ENCODE data around the gene BTBD16. TPM values are rescaled to one million over a fixed set of nuclear protein-coding genes. Genes with fewer than 3 reads are reported as not detected.

BTBD16 gene
- polyA plus RNA-seq, 1 donor: 0.79 TPM

- DNase-seq: no peak
- Histone ChIP-seq H3K27me3 (ENCODE audit: control insufficient read depth, insufficient read depth, low read length) (no peaks in the 10 kb centered on the region), H3K9me3 (ENCODE audit: control insufficient read depth, low read depth, low read length) (peaks cover 3% of the 10 kb centered on the region), H3K4me3 (ENCODE audit: low read length) (no peak overlapping the region), H3K27ac (ENCODE audit: low read length) (no peak overlapping the region), H3K36me3 (ENCODE audit: control insufficient read depth, insufficient read depth, low read length) (no peaks in the 10 kb centered on the region), H3K4me1 (ENCODE audit: control insufficient read depth, insufficient read depth, low read length) (peaks cover 32% of the 10 kb centered on the region)
- 100% methylated on average over 1 of the region's 8 CpGs for WGBS (ENCODE audit: insufficient coverage, low lambda C conversion rate)
Observed at GRCh38 chr10:122343936-122344335, 72.8 kb downstream of the BTBD16 start.

- Histone ChIP-seq H3K4me3 (ENCODE audit: low read length) (no peak overlapping the region), H3K27ac (ENCODE audit: low read length) (peak overlapping the region; percentile 94), H3K36me3 (ENCODE audit: control insufficient read depth, insufficient read depth, low read length) (no peaks in the 10 kb centered on the region), H3K27me3 (ENCODE audit: control insufficient read depth, insufficient read depth, low read length) (no peaks in the 10 kb centered on the region), H3K4me1 (ENCODE audit: control insufficient read depth, insufficient read depth, low read length) (peaks cover 40% of the 10 kb centered on the region), H3K9me3 (ENCODE audit: control insufficient read depth, low read depth, low read length) (peaks cover 3% of the 10 kb centered on the region)
- peak; percentile 87 to 95 for DNase-seq
- WGBS (ENCODE audit: insufficient coverage, low lambda C conversion rate): no CpG with 5 or more reads among the region's 9 CpGs
Observed at GRCh38 chr10:122344741-122345258, 73.7 kb downstream of the BTBD16 start.

GRCh38 chr10:122346326-122346950 is 75.3 kb downstream of the BTBD16 start:
- WGBS (ENCODE audit: insufficient coverage, low lambda C conversion rate): no CpG with 5 or more reads among the region's 4 CpGs
- no peak overlapping the region for H3K4me3 ChIP-seq (ENCODE audit: low read length)
- no peak for DNase-seq
- H3K36me3 ChIP-seq (ENCODE audit: control insufficient read depth, insufficient read depth, low read length): no peaks in the 10 kb centered on the region
- no peaks in the 10 kb centered on the region for H3K27me3 ChIP-seq (ENCODE audit: control insufficient read depth, insufficient read depth, low read length)
- H3K4me1 ChIP-seq (ENCODE audit: control insufficient read depth, insufficient read depth, low read length): peaks cover 53% of the 10 kb centered on the region
- H3K27ac ChIP-seq (ENCODE audit: low read length): peak overlapping the region; percentile 4
- peaks cover 3% of the 10 kb centered on the region for H3K9me3 ChIP-seq (ENCODE audit: control insufficient read depth, low read depth, low read length)

- Histone ChIP-seq H3K4me3 (ENCODE audit: low read length) (no peak overlapping the region), H3K27me3 (ENCODE audit: control insufficient read depth, insufficient read depth, low read length) (no peaks in the 10 kb centered on the region), H3K9me3 (ENCODE audit: control insufficient read depth, low read depth, low read length) (peaks cover 3% of the 10 kb centered on the region), H3K36me3 (ENCODE audit: control insufficient read depth, insufficient read depth, low read length) (no peaks in the 10 kb centered on the region), H3K4me1 (ENCODE audit: control insufficient read depth, insufficient read depth, low read length) (peaks cover 53% of the 10 kb centered on the region), H3K27ac (ENCODE audit: low read length) (peak overlapping the region; percentile 95)
- 60% methylated on average over 1 of the region's 8 CpGs for WGBS (ENCODE audit: insufficient coverage, low lambda C conversion rate)
- no peak for DNase-seq
Observed at GRCh38 chr10:122347170-122347841, 76.2 kb downstream of the BTBD16 start.

GRCh38 chr10:122348512-122348911 is 77.4 kb downstream of the BTBD16 start:
- peak overlapping the region; percentile 95 for H3K27ac ChIP-seq (ENCODE audit: low read length)

GRCh38 chr10:122348935-122349361 is 77.9 kb downstream of the BTBD16 start:
- peak; percentile 90 to 96 for DNase-seq
- Histone ChIP-seq H3K4me3 (ENCODE audit: low read length) (no peak overlapping the region), H3K27me3 (ENCODE audit: control insufficient read depth, insufficient read depth, low read length) (no peaks in the 10 kb centered on the region), H3K36me3 (ENCODE audit: control insufficient read depth, insufficient read depth, low read length) (no peaks in the 10 kb centered on the region), H3K9me3 (ENCODE audit: control insufficient read depth, low read depth, low read length) (peaks cover 3% of the 10 kb centered on the region), H3K27ac (ENCODE audit: low read length) (peak overlapping the region; percentile 95), H3K4me1 (ENCODE audit: control insufficient read depth, insufficient read depth, low read length) (peaks cover 59% of the 10 kb centered on the region)
- WGBS (ENCODE audit: insufficient coverage, low lambda C conversion rate): 20% methylated on average over 1 of the region's 7 CpGs

More at GRCh38 chr10:122348512-122348911, 77.4 kb downstream of the BTBD16 start:
- no CpG with 5 or more reads among the region's 4 CpGs for WGBS (ENCODE audit: insufficient coverage, low lambda C conversion rate)
- no peak for DNase-seq
- peaks cover 59% of the 10 kb centered on the region for H3K4me1 ChIP-seq (ENCODE audit: control insufficient read depth, insufficient read depth, low read length)
- H3K4me3 ChIP-seq (ENCODE audit: low read length): no peak overlapping the region
- peaks cover 3% of the 10 kb centered on the region for H3K9me3 ChIP-seq (ENCODE audit: control insufficient read depth, low read depth, low read length)
- H3K27me3 ChIP-seq (ENCODE audit: control insufficient read depth, insufficient read depth, low read length): no peaks in the 10 kb centered on the region
- no peaks in the 10 kb centered on the region for H3K36me3 ChIP-seq (ENCODE audit: control insufficient read depth, insufficient read depth, low read length)

- H3K4me3 ChIP-seq (ENCODE audit: low read length): no peak overlapping the region
- peak overlapping the region; percentile 95 for H3K27ac ChIP-seq (ENCODE audit: low read length)
- DNase-seq: peak in 1 of 2 donors; percentile 76
- no peaks in the 10 kb centered on the region for H3K27me3 ChIP-seq (ENCODE audit: control insufficient read depth, insufficient read depth, low read length)
- no peaks in the 10 kb centered on the region for H3K36me3 ChIP-seq (ENCODE audit: control insufficient read depth, insufficient read depth, low read length)
- peaks cover 3% of the 10 kb centered on the region for H3K9me3 ChIP-seq (ENCODE audit: control insufficient read depth, low read depth, low read length)
- no CpG with 5 or more reads among the region's 3 CpGs for WGBS (ENCODE audit: insufficient coverage, low lambda C conversion rate)
- H3K4me1 ChIP-seq (ENCODE audit: control insufficient read depth, insufficient read depth, low read length): peaks cover 54% of the 10 kb centered on the region
Observed at GRCh38 chr10:122349758-122350369, 78.8 kb downstream of the BTBD16 start.

GRCh38 chr10:122350893-122351292 is 79.8 kb downstream of the BTBD16 start:
- peak overlapping the region; percentile 95 for H3K27ac ChIP-seq (ENCODE audit: low read length)
- H3K4me3 ChIP-seq (ENCODE audit: low read length): no peak overlapping the region
- no CpG with 5 or more reads among the region's 12 CpGs for WGBS (ENCODE audit: insufficient coverage, low lambda C conversion rate)
- H3K9me3 ChIP-seq (ENCODE audit: control insufficient read depth, low read depth, low read length): peaks cover 3% of the 10 kb centered on the region
- DNase-seq: peak; percentile 77 to 90
- peaks cover 48% of the 10 kb centered on the region for H3K4me1 ChIP-seq (ENCODE audit: control insufficient read depth, insufficient read depth, low read length)
- H3K27me3 ChIP-seq (ENCODE audit: control insufficient read depth, insufficient read depth, low read length): no peaks in the 10 kb centered on the region
- H3K36me3 ChIP-seq (ENCODE audit: control insufficient read depth, insufficient read depth, low read length): no peaks in the 10 kb centered on the region

GRCh38 chr10:122352817-122353525 is 81.9 kb downstream of the BTBD16 start:
- Histone ChIP-seq H3K4me1 (ENCODE audit: control insufficient read depth, insufficient read depth, low read length) (peaks cover 36% of the 10 kb centered on the region), H3K27me3 (ENCODE audit: control insufficient read depth, insufficient read depth, low read length) (no peaks in the 10 kb centered on the region), H3K9me3 (ENCODE audit: control insufficient read depth, low read depth, low read length) (no peaks in the 10 kb centered on the region), H3K36me3 (ENCODE audit: control insufficient read depth, insufficient read depth, low read length) (no peaks in the 10 kb centered on the region), H3K4me3 (ENCODE audit: low read length) (no peak overlapping the region), H3K27ac (ENCODE audit: low read length) (peak overlapping the region; percentile 26)
- no peak for DNase-seq
- WGBS (ENCODE audit: insufficient coverage, low lambda C conversion rate): no CpG with 5 or more reads among the region's 8 CpGs

GRCh38 chr10:122354383-122354782 is 83.3 kb downstream of the BTBD16 start:
- WGBS (ENCODE audit: insufficient coverage, low lambda C conversion rate): no CpG with 5 or more reads among the region's 2 CpGs
- H3K27me3 ChIP-seq (ENCODE audit: control insufficient read depth, insufficient read depth, low read length): no peaks in the 10 kb centered on the region
- no peaks in the 10 kb centered on the region for H3K9me3 ChIP-seq (ENCODE audit: control insufficient read depth, low read depth, low read length)
- DNase-seq: no peak
- H3K36me3 ChIP-seq (ENCODE audit: control insufficient read depth, insufficient read depth, low read length): no peaks in the 10 kb centered on the region
- H3K27ac ChIP-seq (ENCODE audit: low read length): no peak overlapping the region
- H3K4me3 ChIP-seq (ENCODE audit: low read length): no peak overlapping the region
- peaks cover 23% of the 10 kb centered on the region for H3K4me1 ChIP-seq (ENCODE audit: control insufficient read depth, insufficient read depth, low read length)
